Placental epithelial cell (primary cell): ENCODE measurements around the gene TLE5. TPM values are rescaled to one million over a fixed set of nuclear protein-coding genes. Genes with fewer than 3 reads are reported as not detected.

Source experiments
- total RNA-seq: library from RNA; depleted of rRNA; stranded (reverse); fragments of >200 nt; gene quantifications from 2 replicates; pipeline ENCODE4 v1.2.3, GENCODE V29; 2012

The TLE5 gene, protein sequence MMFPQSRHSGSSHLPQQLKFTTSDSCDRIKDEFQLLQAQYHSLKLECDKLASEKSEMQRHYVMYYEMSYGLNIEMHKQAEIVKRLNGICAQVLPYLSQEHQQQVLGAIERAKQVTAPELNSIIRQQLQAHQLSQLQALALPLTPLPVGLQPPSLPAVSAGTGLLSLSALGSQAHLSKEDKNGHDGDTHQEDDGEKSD
- total RNA-seq: 126 and 178 TPM in 2 replicates

GRCh38 chr19:3062165-3063105 lies at the start of gene TLE5:
Gene TLE5 (minus strand): TSS chr19:3062495. CDS start chr19:3062200, 295 bp downstream.

DNA sequence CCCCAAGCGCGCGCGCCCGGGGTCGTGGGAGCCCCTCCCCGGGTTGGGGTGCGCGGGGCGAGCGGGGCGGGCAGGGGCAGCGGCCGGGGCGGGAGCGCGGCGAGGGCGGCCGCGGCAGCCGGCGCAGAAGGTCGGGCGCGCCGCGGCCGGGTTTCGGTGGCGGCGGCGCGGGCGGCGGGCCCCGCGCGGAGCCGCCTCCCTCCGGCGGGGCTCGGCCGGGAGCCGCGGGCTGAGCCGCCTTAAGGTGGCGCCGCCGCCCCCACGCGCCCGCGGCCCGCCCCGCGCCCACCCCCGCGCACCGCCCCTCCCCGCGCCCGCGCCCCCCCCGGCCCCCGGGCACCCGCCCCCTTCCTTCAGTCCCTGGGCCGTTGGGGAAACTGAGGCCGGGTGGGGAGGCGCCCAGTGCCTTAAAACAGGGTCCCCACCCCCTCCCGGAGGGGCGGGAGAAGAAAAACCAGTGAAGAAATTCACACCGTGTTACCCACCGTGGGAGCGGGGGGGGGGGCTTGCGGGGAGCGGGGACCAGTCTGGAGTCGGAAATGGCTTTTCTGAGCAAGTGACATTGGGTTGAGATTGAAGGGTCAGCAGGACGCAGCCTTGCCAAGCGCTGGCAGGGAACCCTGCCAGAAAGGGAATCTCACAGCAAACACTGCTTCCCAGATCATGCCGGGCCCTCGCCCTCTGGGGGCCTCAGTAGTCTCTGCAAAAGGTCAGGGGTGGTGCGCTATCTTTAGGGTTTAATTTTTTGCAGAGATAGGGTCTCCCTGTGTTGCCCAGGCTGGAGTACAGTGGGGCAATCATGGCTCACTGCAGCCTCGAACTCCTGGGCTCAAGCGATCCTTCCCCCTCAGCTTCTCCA lies 33.0 kb downstream of the TLE5 start, which contains the start of gene TLE2:
TLE2 (minus strand) TSS at position 216 of the 859 bp plus-strand sequence. CDS start 376 bp downstream, outside the sequence.

Other genes with a start within 250 kb of the TLE5 start
- 7.2 and 10.2 TPM in 2 replicates for gene ZNF554, start 242.6 kb downstream of the TLE5 start, total RNA-seq
- 7.5 and 10.1 TPM in 2 replicates for gene ZNF555, start 221.0 kb downstream of the TLE5 start, total RNA-seq
- gene ZNF556, start 195.2 kb downstream of the TLE5 start, total RNA-seq: not detected in 2 replicates
- gene ZNF57, start 161.6 kb downstream of the TLE5 start, total RNA-seq: 3.1 and 5.5 TPM in 2 replicates
- gene ZNF77, start 117.5 kb downstream of the TLE5 start, total RNA-seq: 1.6 and 3.5 TPM in 2 replicates
- gene TLE6, start 84.9 kb downstream of the TLE5 start, total RNA-seq: not detected in 2 replicates
- gene TLE2, start 33.2 kb downstream of the TLE5 start, total RNA-seq: 0.11 and 3.1 TPM in 2 replicates
- gene GNA11, start 31.9 kb upstream of the TLE5 start, total RNA-seq: 31.0 and 44.0 TPM in 2 replicates
- 30.6 and 88.0 TPM in 2 replicates for gene GNA15, start 73.5 kb upstream of the TLE5 start, total RNA-seq
- gene S1PR4, start 116.3 kb upstream of the TLE5 start, total RNA-seq: 0.11 and 0.39 TPM in 2 replicates
- 17.7 and 74.4 TPM in 2 replicates for gene NCLN, start 123.4 kb upstream of the TLE5 start, total RNA-seq
- gene CELF5, start 162.2 kb upstream of the TLE5 start, total RNA-seq: not detected in 2 replicates